Astrocyte (in vitro differentiated cells and primary cell): ENCODE measurements around the gene RABGGTA. TPM values are rescaled to one million over a fixed set of nuclear protein-coding genes. Genes with fewer than 3 reads are reported as not detected.
"Not testable (repeated sequence)": the region's sequence is repeated elsewhere in the genome, so short reads cannot be mapped to it uniquely, and the experiment has no call there.

ENCODE experiments used
- DNase-seq: peaks from one replicate; pipeline ENCODE4 v3.0.0-alpha.2; 2010; ENCODE audit warnings: low read depth
- FAIRE-seq: peaks from 2 replicates; lab custom pipeline; 2011; peaks lifted over from hg19 to GRCh38; lab: Jason Lieb, UNC
- H2AFZ ChIP-seq: 2 replicates; pipeline ENCODE4 v1.6.0; 2012; ENCODE audit warnings: low read depth, low read length, inconsistent platforms
- H3K27ac ChIP-seq: 2 replicates; pipeline ENCODE4 v1.5.1; 2011; ENCODE audit warnings: low read depth, low read length, inconsistent platforms
- H3K27me3 ChIP-seq: 2 replicates; pipeline ENCODE4 v1.6.0; 2011; ENCODE audit warnings: low read length, inconsistent platforms; ENCODE audit not compliant: insufficient read depth
- H3K36me3 ChIP-seq: 2 replicates; pipeline ENCODE4 v1.5.1; 2011; ENCODE audit warnings: low read length, inconsistent platforms; ENCODE audit not compliant: insufficient read depth
- H3K4me1 ChIP-seq: 2 replicates; pipeline ENCODE4 v1.5.1; 2011; ENCODE audit warnings: low read length, inconsistent platforms; ENCODE audit not compliant: insufficient read depth
- H3K4me2 ChIP-seq: 2 replicates; pipeline ENCODE4 v1.6.0; 2012; ENCODE audit warnings: low read length, inconsistent platforms
- H3K4me3 ChIP-seq: 2 replicates; pipeline ENCODE4 v1.5.1; 2011; ENCODE audit warnings: low read depth, mild to moderate bottlenecking, low read length, inconsistent platforms; ENCODE audit not compliant: insufficient read depth
- H3K79me2 ChIP-seq: 2 replicates; pipeline ENCODE4 v1.6.0; 2012; ENCODE audit warnings: mild to moderate bottlenecking, low read length, inconsistent platforms; ENCODE audit not compliant: insufficient read depth
- H3K9ac ChIP-seq: 2 replicates; pipeline ENCODE4 v1.6.0; 2012; ENCODE audit warnings: mild to moderate bottlenecking, low read length, inconsistent platforms
- H3K9me3 ChIP-seq: 2 replicates; pipeline ENCODE4 v1.5.1; 2012; ENCODE audit warnings: low read depth, mild to moderate bottlenecking, low read length, inconsistent platforms; ENCODE audit not compliant: insufficient read depth
- H4K20me1 ChIP-seq: 2 replicates; pipeline ENCODE4 v1.6.0; 2012; ENCODE audit warnings: low read length, inconsistent platforms; ENCODE audit not compliant: insufficient read depth
- H3K27ac Mint-ChIP-seq: one replicate; pipeline ENCODE4 v1.8.0; 2021; ENCODE audit warnings: mild to moderate bottlenecking, mixed read lengths; ENCODE audit not compliant: unreplicated experiment
- H3K27me3 Mint-ChIP-seq: one replicate; pipeline ENCODE4 v1.8.0; 2021; ENCODE audit warnings: low read depth, mixed read lengths; ENCODE audit not compliant: unreplicated experiment
- H3K36me3 Mint-ChIP-seq: one replicate; pipeline ENCODE4 v1.8.0; 2021; ENCODE audit warnings: low read depth, mixed read lengths; ENCODE audit not compliant: unreplicated experiment
- H3K4me1 Mint-ChIP-seq: one replicate; pipeline ENCODE4 v1.8.0; 2021; ENCODE audit warnings: low read depth, mixed read lengths; ENCODE audit not compliant: unreplicated experiment
- H3K4me3 Mint-ChIP-seq: one replicate; pipeline ENCODE4 v1.8.0; 2021; ENCODE audit warnings: mild to moderate bottlenecking, moderate library complexity, mixed read lengths; ENCODE audit not compliant: unreplicated experiment
- H3K9me3 Mint-ChIP-seq: one replicate; pipeline ENCODE4 v1.8.0; 2021; ENCODE audit warnings: mild to moderate bottlenecking, mixed read lengths; ENCODE audit not compliant: unreplicated experiment
- EZH2 ChIP-seq: IDR thresholded peaks from 2 replicates; pipeline ENCODE4 v1.6.1; 2012; ENCODE audit warnings: mild to moderate bottlenecking, low read length, inconsistent platforms; ENCODE audit not compliant: insufficient read depth
- total RNA-seq: library from RNA; stranded (reverse); gene quantifications from 2 replicates; pipeline ENCODE4 v1.2.1, GENCODE V29; 2021
- TF ChIP-seq, protein P1 (sequence below): IDR thresholded peaks from 2 replicates; pipeline ENCODE4 v1.5.1; 2011; ENCODE audit warnings: low read depth, mild to moderate bottlenecking, inconsistent platforms, low read length, moderate library complexity; ENCODE audit not compliant: insufficient read depth

Gene RABGGTA
- total RNA-seq, 1 donor from 2014 or later = 27.3 TPM

DNA sequence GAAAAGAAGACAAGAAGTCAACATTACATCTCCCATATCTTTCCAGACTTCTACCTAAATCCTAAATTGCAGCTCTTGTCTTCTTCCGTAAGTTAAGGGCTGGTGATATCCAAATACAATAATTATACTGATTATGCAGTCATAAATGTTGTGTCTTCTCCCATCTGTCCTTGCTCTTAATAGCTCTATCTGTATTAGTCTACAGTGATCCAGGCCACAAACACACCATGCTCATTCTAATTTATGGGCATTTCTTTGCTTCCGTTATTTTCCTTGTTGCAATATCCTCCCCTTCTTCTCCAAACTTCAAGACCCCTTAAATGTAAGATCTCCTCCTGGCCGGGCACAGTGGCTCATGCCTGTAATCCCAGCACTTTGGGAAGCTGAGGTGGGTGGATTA lies 51.9 kb downstream of the RABGGTA start:
- peaks cover 12% of the 10 kb centered on the region for H3K4me1 Mint-ChIP-seq
- no peak overlapping the region for H3K9ac ChIP-seq
- no peak for FAIRE-seq

DNA sequence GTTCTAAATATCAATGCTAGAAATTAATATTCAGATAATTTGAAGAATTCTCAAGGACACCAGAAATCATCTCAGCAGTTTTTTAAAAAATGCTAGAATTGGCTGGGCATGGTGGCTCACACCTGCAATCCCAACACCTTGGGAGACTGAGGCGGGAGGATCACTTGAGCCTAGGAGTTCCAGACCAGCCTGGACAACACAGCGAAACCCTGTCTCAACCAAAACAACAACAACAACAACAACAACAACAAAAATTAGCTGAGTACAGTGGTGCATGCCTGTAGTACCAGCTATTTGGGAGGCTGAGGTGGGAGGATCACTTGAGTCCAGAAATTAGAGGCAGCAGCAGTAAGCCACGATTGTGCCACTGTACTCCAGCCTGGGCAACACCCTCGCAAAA lies 52.3 kb downstream of the RABGGTA start:
- H3K36me3 ChIP-seq = no peaks in the 10 kb centered on the region
- peaks cover 5% of the 10 kb centered on the region for H4K20me1 ChIP-seq
- peaks cover 57% of the 10 kb centered on the region for H3K79me2 ChIP-seq
- Mint-ChIP-seq H3K9me3 (no peaks in the 10 kb centered on the region), H3K27me3 (no peaks in the 10 kb centered on the region), H3K36me3 (peaks cover 7% of the 10 kb centered on the region), H3K4me1 (peaks cover 8% of the 10 kb centered on the region), H3K27ac (no peak overlapping the region), H3K4me3 (no peak overlapping the region)
- DNase-seq = no peak
- H2AFZ ChIP-seq = no peak overlapping the region
- H3K4me3 ChIP-seq = no peak overlapping the region
- H3K9ac ChIP-seq = no peak overlapping the region
- no peak overlapping the region for H3K27ac ChIP-seq
- H3K9me3 ChIP-seq = no peaks in the 10 kb centered on the region
- H3K4me1 ChIP-seq = peaks cover 3% of the 10 kb centered on the region
- FAIRE-seq = no peak
- TF ChIP-seq, protein P1, sequence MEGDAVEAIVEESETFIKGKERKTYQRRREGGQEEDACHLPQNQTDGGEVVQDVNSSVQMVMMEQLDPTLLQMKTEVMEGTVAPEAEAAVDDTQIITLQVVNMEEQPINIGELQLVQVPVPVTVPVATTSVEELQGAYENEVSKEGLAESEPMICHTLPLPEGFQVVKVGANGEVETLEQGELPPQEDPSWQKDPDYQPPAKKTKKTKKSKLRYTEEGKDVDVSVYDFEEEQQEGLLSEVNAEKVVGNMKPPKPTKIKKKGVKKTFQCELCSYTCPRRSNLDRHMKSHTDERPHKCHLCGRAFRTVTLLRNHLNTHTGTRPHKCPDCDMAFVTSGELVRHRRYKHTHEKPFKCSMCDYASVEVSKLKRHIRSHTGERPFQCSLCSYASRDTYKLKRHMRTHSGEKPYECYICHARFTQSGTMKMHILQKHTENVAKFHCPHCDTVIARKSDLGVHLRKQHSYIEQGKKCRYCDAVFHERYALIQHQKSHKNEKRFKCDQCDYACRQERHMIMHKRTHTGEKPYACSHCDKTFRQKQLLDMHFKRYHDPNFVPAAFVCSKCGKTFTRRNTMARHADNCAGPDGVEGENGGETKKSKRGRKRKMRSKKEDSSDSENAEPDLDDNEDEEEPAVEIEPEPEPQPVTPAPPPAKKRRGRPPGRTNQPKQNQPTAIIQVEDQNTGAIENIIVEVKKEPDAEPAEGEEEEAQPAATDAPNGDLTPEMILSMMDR = no peak
- no peak for TF ChIP-seq EZH2
- no peak overlapping the region for H3K4me2 ChIP-seq
- no peaks in the 10 kb centered on the region for H3K27me3 ChIP-seq

More for the DNA sequence above, 51.9 kb downstream of the RABGGTA start:
- H2AFZ ChIP-seq = no peak overlapping the region
- Mint-ChIP-seq H3K27ac (no peak overlapping the region), H3K4me3 (no peak overlapping the region), H3K27me3 (no peaks in the 10 kb centered on the region), H3K9me3 (no peaks in the 10 kb centered on the region), H3K36me3 (peaks cover 9% of the 10 kb centered on the region)
- H3K9me3 ChIP-seq = no peaks in the 10 kb centered on the region
- no peak for DNase-seq
- no peak overlapping the region for H3K4me3 ChIP-seq
- no peak overlapping the region for H3K27ac ChIP-seq
- peaks cover 3% of the 10 kb centered on the region for H3K4me1 ChIP-seq
- no peaks in the 10 kb centered on the region for H3K36me3 ChIP-seq
- no peak overlapping the region for H3K4me2 ChIP-seq
- H3K27me3 ChIP-seq = no peaks in the 10 kb centered on the region
- peaks cover 5% of the 10 kb centered on the region for H4K20me1 ChIP-seq
- TF ChIP-seq EZH2 = no peak
- TF ChIP-seq, protein P1 = no peak
- H3K79me2 ChIP-seq = peaks cover 60% of the 10 kb centered on the region

DNA sequence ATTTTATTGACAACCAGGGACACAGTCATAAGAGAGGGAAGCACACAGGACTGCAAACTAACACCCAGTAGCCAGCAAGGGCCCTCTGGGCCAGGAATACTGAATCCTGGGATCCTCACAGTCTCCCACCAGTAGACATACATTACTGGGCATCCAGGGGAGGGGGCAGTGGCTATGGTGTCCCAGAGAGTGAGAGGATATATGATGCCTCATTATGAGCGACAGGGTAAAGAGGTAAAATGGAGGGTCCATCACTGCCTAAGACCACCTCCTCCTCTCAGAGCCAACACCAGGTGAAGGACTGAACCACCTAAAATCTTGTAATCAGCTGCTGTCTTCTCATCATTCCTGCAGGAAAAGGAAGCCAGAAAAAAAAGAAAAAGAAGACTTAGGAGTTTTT lies 54.5 kb downstream of the RABGGTA start:
- not testable (repeated sequence) for DNase-seq, H3K9me3 ChIP-seq, H3K36me3 Mint-ChIP-seq, H3K4me1 ChIP-seq, H3K36me3 ChIP-seq, H3K9ac ChIP-seq, H3K4me3 Mint-ChIP-seq, H3K9me3 Mint-ChIP-seq, FAIRE-seq, H3K27ac Mint-ChIP-seq, H4K20me1 ChIP-seq, H3K4me2 ChIP-seq, H3K4me3 ChIP-seq, H3K27me3 Mint-ChIP-seq, H2AFZ ChIP-seq, H3K27me3 ChIP-seq, H3K27ac ChIP-seq, H3K4me1 Mint-ChIP-seq
- H3K79me2 ChIP-seq = peaks cover 45% of the 10 kb centered on the region
